Effector memory CD4-positive, alpha-beta T cell (primary cell): Measurements from ENCODE around the gene TRAF3IP3.

ENCODE experiments used
- DNase-seq, 3 donors: peaks; one replicate each; pipeline ENCODE4 v3.0.0-alpha.2; 2020
- H3K27ac ChIP-seq: 2 replicates; pipeline ENCODE4 v1.7.0; 2013; ENCODE audit warnings: mild to moderate bottlenecking, low read length, moderate library complexity; ENCODE audit not compliant: insufficient read depth, poor library complexity, severe bottlenecking
- H3K27me3 ChIP-seq: replicated peaks from 2 replicates; pipeline ENCODE4 v1.7.0; 2013; ENCODE audit warnings: mild to moderate bottlenecking, low read length; ENCODE audit not compliant: insufficient read depth, control insufficient read depth, poor library complexity, severe bottlenecking
- H3K36me3 ChIP-seq: 2 replicates; pipeline ENCODE4 v1.7.0; 2013; ENCODE audit warnings: mild to moderate bottlenecking, low read length, moderate library complexity; ENCODE audit not compliant: control insufficient read depth, insufficient read depth
- H3K4me1 ChIP-seq: 2 replicates; pipeline ENCODE4 v1.7.0; 2013; ENCODE audit warnings: low read length, mild to moderate bottlenecking; ENCODE audit not compliant: control insufficient read depth, insufficient read depth, poor library complexity, severe bottlenecking
- H3K4me3 ChIP-seq: 2 replicates; pipeline ENCODE4 v1.7.0; 2013; ENCODE audit warnings: low read length, low read depth, mild to moderate bottlenecking; ENCODE audit not compliant: insufficient read depth, poor library complexity, severe bottlenecking
- H3K9me3 ChIP-seq: 2 replicates; pipeline ENCODE4 v1.7.0; 2013; ENCODE audit warnings: mild to moderate bottlenecking, low read length, moderate library complexity; ENCODE audit not compliant: control insufficient read depth

The TRAF3IP3 gene

DNA sequence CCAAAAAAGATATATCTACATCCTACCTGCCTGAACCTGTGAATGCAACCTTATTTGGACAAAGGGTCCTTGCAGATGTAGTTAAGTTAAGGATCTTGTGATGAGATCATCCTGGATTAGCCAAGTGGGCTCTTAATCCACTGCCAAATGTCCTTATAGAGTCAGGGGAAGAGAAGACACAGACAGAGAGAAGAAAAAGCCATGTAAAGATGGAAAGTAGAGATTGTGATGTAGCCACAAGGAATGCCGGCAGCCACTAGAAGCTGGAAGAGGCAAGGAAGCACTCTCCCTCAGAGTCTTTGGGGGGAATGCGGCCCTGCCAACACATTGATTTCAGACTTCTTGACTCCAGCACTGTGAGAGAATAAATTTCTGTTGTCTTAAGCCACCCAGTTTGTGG, 35.0 kb upstream of the TRAF3IP3 start:
- no peaks in the 10 kb centered on the region for H3K4me1 ChIP-seq
- no peak for DNase-seq
- no peak overlapping the region for H3K4me3 ChIP-seq
- H3K36me3 ChIP-seq = no peaks in the 10 kb centered on the region
- no peaks in the 10 kb centered on the region for H3K9me3 ChIP-seq
- no peak overlapping the region for H3K27ac ChIP-seq
- no peaks in the 10 kb centered on the region for H3K27me3 ChIP-seq

DNA sequence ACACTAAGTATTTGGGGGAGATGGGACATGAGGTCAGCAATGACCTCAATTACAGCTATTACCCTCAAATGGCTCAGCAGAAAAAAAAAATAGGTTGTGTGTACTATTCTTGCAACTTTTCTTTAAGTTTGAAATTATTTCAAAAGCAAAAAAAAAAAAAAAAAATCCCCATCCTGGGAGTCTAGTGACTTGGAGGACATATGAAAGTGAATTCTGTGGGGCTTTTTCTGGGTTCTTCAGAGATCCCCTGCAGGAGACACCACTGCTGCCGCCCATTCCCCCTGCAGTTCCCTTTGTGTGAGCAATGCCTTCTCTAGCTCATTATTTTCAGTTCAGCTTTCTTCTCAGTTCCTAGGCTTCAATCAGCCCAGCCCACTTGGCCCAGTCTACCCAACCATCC, 34.5 kb upstream of the TRAF3IP3 start:
- H3K27me3 ChIP-seq = no peaks in the 10 kb centered on the region
- H3K9me3 ChIP-seq = no peaks in the 10 kb centered on the region
- no peak for DNase-seq
- H3K27ac ChIP-seq = no peak overlapping the region
- H3K36me3 ChIP-seq = no peaks in the 10 kb centered on the region
- H3K4me1 ChIP-seq = no peaks in the 10 kb centered on the region
- no peak overlapping the region for H3K4me3 ChIP-seq

DNA sequence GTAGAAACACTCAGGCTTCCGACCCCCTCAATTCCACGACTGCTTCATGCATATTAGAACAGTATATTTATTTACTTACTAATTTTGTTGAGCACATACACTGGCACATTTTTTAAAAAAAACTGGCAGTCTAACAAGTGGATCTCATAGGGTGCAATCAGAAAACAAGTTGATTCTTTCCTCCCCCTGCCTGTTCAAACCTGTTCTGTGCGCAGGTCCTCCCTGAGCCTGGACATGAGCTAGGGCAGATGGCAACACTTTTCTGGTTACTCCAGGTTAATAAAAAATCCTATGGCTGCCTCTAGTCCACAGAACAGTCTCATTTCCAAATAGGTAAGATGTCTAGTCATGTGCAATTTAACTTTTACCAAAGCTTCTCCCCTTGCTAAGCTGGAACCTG, 32.6 kb upstream of the TRAF3IP3 start:
- Histone ChIP-seq H3K27me3 (no peaks in the 10 kb centered on the region), H3K4me1 (no peaks in the 10 kb centered on the region), H3K4me3 (no peak overlapping the region), H3K9me3 (no peaks in the 10 kb centered on the region), H3K36me3 (no peaks in the 10 kb centered on the region), H3K27ac (no peak overlapping the region)
- DNase-seq = no peak

DNA sequence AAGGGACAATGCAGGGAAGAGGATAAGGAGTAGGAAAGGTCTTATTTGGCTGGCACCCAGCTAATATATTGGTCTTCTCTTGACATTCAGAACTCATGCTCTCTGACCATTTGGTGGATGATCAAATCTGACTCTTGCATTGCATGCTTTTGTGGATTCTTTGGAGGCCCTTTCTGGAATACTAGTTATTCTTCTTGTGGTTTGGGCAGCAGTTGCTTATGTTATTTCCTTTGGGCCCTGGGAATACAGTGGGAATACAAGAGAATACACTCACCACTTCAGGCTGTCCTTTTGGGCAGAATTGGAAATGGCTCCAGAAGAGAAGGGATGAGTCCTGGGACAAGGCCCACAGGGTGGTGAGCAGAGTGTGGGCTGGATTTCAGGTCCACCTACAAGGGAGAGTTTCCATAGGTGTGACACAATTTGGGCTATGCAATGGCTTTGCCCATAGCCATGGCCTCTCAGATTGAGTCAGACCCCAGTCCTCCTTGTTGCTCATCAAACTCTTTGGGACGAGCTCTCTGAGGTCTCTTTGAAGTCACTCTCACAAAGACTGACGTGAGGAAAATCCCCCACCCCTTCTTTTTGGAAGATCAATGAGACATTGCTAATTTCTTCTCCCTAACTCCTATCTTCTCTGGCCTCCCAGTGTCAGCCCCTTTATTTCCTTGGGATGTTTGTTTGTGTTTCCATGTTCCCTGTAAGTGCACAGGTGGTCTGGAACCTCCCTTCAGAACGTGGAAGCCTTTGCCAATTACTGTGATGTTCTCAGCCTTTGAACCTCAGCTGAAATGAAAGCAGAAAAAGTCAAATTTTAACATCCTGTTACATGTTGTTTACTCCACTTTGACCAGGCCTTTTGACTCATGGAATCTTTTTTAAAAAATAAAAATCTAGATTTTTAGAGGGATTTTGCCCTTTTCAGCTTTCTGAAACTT, 31.8 kb upstream of the TRAF3IP3 start:
- Histone ChIP-seq H3K27ac (no peak overlapping the region), H3K4me3 (no peak overlapping the region), H3K27me3 (no peaks in the 10 kb centered on the region), H3K9me3 (no peaks in the 10 kb centered on the region), H3K4me1 (no peaks in the 10 kb centered on the region), H3K36me3 (no peaks in the 10 kb centered on the region)
- DNase-seq = no peak

DNA sequence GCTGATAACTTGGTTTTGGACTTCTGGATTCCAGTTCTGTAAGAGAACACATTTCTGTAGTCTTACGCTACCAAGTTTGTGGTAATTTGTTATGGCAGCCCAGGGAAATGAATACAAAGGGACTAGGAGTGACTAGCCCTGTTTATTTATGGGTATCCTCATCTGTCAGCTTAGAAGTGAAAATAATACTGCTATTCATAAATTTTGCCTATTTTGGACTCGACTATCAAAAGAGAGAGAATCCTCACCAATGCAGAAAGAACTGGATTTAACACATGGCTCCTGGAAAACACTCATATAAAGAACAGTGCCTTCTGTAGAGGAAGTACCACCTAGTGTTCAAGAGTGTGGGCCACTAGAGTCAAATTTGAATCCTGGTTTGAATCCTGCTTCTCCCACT, 28.6 kb upstream of the TRAF3IP3 start:
- no peaks in the 10 kb centered on the region for H3K4me1 ChIP-seq
- no peak overlapping the region for H3K27ac ChIP-seq
- no peak for DNase-seq
- no peak overlapping the region for H3K4me3 ChIP-seq
- no peaks in the 10 kb centered on the region for H3K9me3 ChIP-seq
- no peaks in the 10 kb centered on the region for H3K27me3 ChIP-seq
- H3K36me3 ChIP-seq = no peaks in the 10 kb centered on the region

DNA sequence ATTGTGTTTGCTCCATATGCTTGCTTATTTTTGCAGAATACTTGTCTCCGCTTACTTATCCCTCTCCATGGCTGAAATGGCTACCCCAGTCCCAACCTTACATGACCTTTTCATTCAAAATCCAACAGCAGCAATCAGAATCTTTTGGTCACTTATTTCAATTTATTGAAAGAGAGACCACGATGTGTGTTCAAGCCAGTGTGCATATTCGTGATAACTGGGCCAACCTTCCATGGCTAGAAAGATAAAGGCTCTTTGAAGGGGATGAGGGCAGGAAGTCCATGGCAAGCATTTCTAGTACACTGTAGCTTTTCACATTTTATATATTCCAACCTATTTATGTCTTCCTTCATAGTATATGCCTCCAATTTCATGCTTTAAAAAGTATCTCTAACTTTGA, 28.1 kb upstream of the TRAF3IP3 start:
- no peaks in the 10 kb centered on the region for H3K36me3 ChIP-seq
- no peak overlapping the region for H3K4me3 ChIP-seq
- DNase-seq = no peak
- H3K27me3 ChIP-seq = no peaks in the 10 kb centered on the region
- no peaks in the 10 kb centered on the region for H3K4me1 ChIP-seq
- H3K9me3 ChIP-seq = no peaks in the 10 kb centered on the region
- H3K27ac ChIP-seq = no peak overlapping the region

DNA sequence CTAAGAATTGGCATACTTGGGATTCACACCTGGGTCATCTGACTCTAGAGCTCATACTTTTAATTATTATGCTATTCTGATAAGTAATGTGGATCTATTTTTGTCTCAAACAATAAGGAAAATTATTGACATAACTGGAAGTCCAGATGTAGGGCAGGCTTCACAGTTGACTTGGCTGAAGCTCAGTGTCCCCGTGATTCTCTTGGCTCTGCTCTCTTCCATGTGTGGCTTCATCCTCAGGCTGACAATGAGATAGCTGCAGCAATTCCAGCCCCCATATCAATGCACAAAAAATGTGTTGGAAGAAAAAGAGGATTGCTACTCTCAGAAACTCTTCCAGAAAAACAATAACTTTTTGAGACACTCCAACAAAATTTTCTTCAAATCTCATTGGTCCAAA, 27.4 kb upstream of the TRAF3IP3 start:
- Histone ChIP-seq H3K36me3 (no peaks in the 10 kb centered on the region), H3K9me3 (no peaks in the 10 kb centered on the region), H3K27me3 (no peaks in the 10 kb centered on the region), H3K27ac (no peak overlapping the region), H3K4me3 (no peak overlapping the region), H3K4me1 (no peaks in the 10 kb centered on the region)
- DNase-seq = no peak

DNA sequence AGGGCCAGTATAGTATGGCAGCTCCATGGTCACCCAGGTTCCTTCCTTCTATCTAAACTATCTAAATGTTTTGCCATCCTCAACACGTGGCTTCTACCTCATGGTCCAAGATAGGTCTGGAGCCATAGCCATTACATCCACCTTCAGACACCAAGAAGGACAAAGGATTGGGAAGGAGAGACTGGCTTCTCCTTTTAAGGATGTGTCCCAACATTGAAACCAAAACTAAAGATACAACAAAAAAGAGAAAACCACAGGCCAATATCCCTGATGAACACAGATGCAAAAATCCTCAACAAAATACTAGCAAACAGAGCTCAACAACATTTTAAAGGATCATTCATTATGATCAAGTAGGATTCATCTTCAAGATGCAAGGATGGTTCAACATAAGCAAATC, 26.4 kb upstream of the TRAF3IP3 start:
- Histone ChIP-seq H3K27ac (no peak overlapping the region), H3K36me3 (no peaks in the 10 kb centered on the region), H3K9me3 (no peaks in the 10 kb centered on the region), H3K4me3 (no peak overlapping the region), H3K4me1 (no peaks in the 10 kb centered on the region), H3K27me3 (no peaks in the 10 kb centered on the region)
- no peak for DNase-seq

DNA sequence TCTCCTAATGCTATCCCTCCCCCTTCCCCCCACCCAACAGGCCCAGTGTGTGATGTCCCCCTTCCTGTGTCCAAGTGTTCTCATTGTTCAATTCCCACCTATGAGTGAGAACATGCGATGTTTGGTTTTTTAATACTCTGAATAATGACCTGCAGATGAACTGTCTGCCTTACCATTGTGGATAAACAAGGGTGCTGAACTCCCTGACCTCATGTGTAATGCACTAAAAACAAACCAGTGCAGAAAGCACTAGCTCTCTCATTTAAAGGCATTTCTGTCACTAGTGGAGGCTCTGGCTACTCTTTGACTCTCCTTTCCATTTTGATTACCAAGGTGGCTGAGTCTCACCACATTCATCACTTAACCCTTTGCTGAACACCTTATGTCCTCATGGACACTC, 23.1 kb upstream of the TRAF3IP3 start:
- no peaks in the 10 kb centered on the region for H3K27me3 ChIP-seq
- H3K4me3 ChIP-seq = no peak overlapping the region
- H3K9me3 ChIP-seq = no peaks in the 10 kb centered on the region
- no peaks in the 10 kb centered on the region for H3K4me1 ChIP-seq
- no peaks in the 10 kb centered on the region for H3K36me3 ChIP-seq
- H3K27ac ChIP-seq = no peak overlapping the region
- DNase-seq = no peak

DNA sequence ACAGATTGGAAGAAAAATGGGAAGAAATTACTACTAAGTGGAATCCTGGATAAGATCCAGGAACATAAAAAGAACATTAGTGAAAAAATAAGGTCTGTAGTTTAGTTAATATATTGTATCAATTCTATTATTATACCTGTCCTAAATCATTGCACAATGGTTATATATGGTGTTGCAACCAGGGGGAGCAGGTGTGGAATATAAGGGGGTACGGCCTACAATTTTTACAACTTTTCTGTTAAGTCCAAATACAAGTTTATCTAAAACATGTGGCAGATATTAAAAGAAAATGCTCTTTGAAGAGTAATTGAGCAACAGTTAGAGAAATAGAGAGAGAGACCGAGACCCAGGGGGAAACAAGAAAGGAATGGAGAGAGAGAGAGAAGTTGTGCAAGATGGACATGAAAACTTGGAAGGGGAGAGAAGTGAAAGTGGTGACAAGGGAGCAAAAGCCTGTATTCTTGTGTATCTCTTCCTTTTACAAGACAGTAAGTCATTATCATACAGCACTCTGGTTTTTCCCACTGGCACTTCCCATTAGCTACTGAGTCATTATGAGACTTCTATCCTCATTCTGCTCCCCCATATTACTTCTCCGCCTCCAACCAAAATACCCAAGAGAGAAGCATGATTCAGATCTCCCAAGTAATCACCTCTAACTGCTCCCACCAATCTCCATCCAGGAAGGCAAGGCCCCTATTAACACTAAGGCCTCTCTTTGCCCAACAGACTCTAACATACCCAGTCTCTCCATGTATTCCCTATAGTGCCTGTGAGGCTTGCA, 22.3 kb upstream of the TRAF3IP3 start:
- no peak for DNase-seq
- Histone ChIP-seq H3K27ac (no peak overlapping the region), H3K27me3 (no peaks in the 10 kb centered on the region), H3K9me3 (no peaks in the 10 kb centered on the region), H3K36me3 (no peaks in the 10 kb centered on the region), H3K4me3 (no peak overlapping the region), H3K4me1 (no peaks in the 10 kb centered on the region)
